ENCODE data around the gene CSNK2A1. TPM values are rescaled to one million over a fixed set of nuclear protein-coding genes. Genes with fewer than 3 reads are reported as not detected.

The CSNK2A1 gene
- total and polyA plus RNA-seq, 4 donors = 17.0 to 60.3 (median 39.7) TPM

- no peak for TF ChIP-seq CTCF (IDR thresholded peaks at IDR 0.05; ENCODE audit: low read depth, low read length, missing input control)
- TF ChIP-seq ATF3 (IDR thresholded peaks at IDR 0.05) = no peak
- no peak for TF ChIP-seq NR2F2 (IDR thresholded peaks at IDR 0.05)
Measured at GRCh38 chr20:568097-568652, 24.6 kb upstream of the CSNK2A1 start (continued).

- Histone ChIP-seq H3K9ac (ENCODE audit: low read depth in 1 of 2, low read length in 2 of 2) (no peak overlapping the region), H3K4me1 (ENCODE audit: control insufficient read depth in 4 of 4, insufficient read depth in 4 of 4, low read length in 3 of 4) (no peaks in the 10 kb centered on the region)
- TF ChIP-seq YY1 (IDR thresholded peaks at IDR 0.05) (no peak), MAX (IDR thresholded peaks at IDR 0.05) (no peak), HNF4A (conservative IDR thresholded peaks at IDR 0.05) (no peak), REST (IDR thresholded peaks at IDR 0.05) (no peak), ATF3 (IDR thresholded peaks at IDR 0.05) (no peak), FOXA2 (IDR thresholded peaks at IDR 0.05) (no peak)
Measured at GRCh38 chr20:564192-564591, 20.6 kb upstream of the CSNK2A1 start.

GRCh38 chr20:563187-563586, 19.6 kb upstream of the CSNK2A1 start:
- Histone ChIP-seq H3K9ac (ENCODE audit: low read depth in 1 of 2, low read length in 2 of 2) (no peak overlapping the region), H3K36me3 (ENCODE audit: control insufficient read depth in 4 of 4, insufficient read depth in 3 of 4, low read depth in 1 of 4, low read length in 3 of 4) (no peaks in the 10 kb centered on the region), H3K4me1 (ENCODE audit: control insufficient read depth in 4 of 4, insufficient read depth in 4 of 4, low read length in 3 of 4) (no peaks in the 10 kb centered on the region), H3K27me3 (ENCODE audit: control insufficient read depth in 4 of 4, insufficient read depth in 4 of 4, low read length in 3 of 4) (peaks cover 0 to 2% (median under 1%) of the 10 kb centered on the region in 4 donors), H3K27ac (ENCODE audit: low read depth in 1 of 2, low read length in 2 of 2) (no peak overlapping the region), H3K4me3 (ENCODE audit: low read depth in 1 of 3, low read length in 3 of 3) (no peak overlapping the region), H3K9me3 (ENCODE audit: control insufficient read depth in 4 of 4, low read length in 3 of 4) (no peaks in the 10 kb centered on the region)
- TF ChIP-seq GABPA (IDR thresholded peaks at IDR 0.05 in 1 of 2, conservative IDR thresholded peaks at IDR 0.05 in 1 of 2) (no peak), RAD21 (IDR thresholded peaks at IDR 0.05) (no peak), ATF3 (IDR thresholded peaks at IDR 0.05) (no peak)
- 85% methylated on average over 5 of the region's 5 CpGs for WGBS
- no peak for DNase-seq (ENCODE audit: low spot score)

More at GRCh38 chr20:564192-564591, 20.6 kb upstream of the CSNK2A1 start:
- WGBS = 95% methylated on average over 3 of the region's 3 CpGs
- no peak overlapping the region for H3K27ac ChIP-seq (ENCODE audit: low read depth in 1 of 2, low read length in 2 of 2)
- DNase-seq (ENCODE audit: low spot score) = no peak
- peaks cover 0 to 5% (median 2%) of the 10 kb centered on the region in 4 donors for H3K27me3 ChIP-seq (ENCODE audit: control insufficient read depth in 4 of 4, insufficient read depth in 4 of 4, low read length in 3 of 4)
- no peak overlapping the region for H3K4me3 ChIP-seq (ENCODE audit: low read depth in 1 of 3, low read length in 3 of 3)
- no peaks in the 10 kb centered on the region for H3K36me3 ChIP-seq (ENCODE audit: control insufficient read depth in 4 of 4, insufficient read depth in 3 of 4, low read depth in 1 of 4, low read length in 3 of 4)
- no peaks in the 10 kb centered on the region for H3K9me3 ChIP-seq (ENCODE audit: control insufficient read depth in 4 of 4, low read length in 3 of 4)
